ENCODE results near the gene SLC35A2.

SLC35A2 gene

DNA sequence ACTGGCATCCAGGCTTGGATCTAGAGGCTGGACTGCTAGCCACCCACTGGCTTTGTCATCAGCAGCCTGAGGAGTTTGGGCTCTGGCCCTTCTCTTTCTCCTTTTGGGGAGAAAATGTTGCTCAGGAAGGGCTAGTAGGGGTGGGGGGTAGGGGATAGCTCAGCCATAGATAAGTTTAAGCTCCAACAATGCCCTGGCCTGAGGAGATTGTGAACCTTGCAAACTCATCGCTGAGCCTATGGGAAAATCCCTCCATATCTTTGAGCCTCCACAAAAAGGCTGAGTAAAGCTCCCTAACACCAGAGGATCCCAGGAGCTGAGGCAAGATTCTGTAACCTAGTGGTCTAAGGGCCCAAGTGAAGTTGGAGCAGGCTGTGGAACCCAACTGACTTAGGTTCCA is 37.1 kb upstream of the SLC35A2 start:
- H3K4me3 ChIP-seq (ENCODE audit: insufficient read length, low read depth): no peak overlapping the region
- no peak for TF ChIP-seq YY1 (IDR thresholded peaks at IDR 0.05; ENCODE audit: insufficient read depth, insufficient read length)
- TF ChIP-seq ZNF274 (IDR thresholded peaks at IDR 0.05; ENCODE audit: low read depth, low read length): no peak
- no peak for TF ChIP-seq SUZ12 (IDR thresholded peaks at IDR 0.05; ENCODE audit: extremely low read depth, insufficient read depth, insufficient read length)
- H3K27me3 ChIP-seq (ENCODE audit: insufficient read depth, insufficient read length): no peaks in the 10 kb centered on the region
- no peaks in the 10 kb centered on the region for H3K9me3 ChIP-seq (ENCODE audit: insufficient read depth, low read length)
- peaks cover 3% of the 10 kb centered on the region for H3K4me1 ChIP-seq (ENCODE audit: insufficient read depth, insufficient read length)
- peaks cover 57% of the 10 kb centered on the region for H3K36me3 ChIP-seq (ENCODE audit: insufficient read depth, insufficient read length, low read length)
- H3K9ac ChIP-seq (ENCODE audit: insufficient read length, low read depth): no peak overlapping the region
- no peak for DNase-seq (ENCODE audit: low read depth, low spot score)

DNA sequence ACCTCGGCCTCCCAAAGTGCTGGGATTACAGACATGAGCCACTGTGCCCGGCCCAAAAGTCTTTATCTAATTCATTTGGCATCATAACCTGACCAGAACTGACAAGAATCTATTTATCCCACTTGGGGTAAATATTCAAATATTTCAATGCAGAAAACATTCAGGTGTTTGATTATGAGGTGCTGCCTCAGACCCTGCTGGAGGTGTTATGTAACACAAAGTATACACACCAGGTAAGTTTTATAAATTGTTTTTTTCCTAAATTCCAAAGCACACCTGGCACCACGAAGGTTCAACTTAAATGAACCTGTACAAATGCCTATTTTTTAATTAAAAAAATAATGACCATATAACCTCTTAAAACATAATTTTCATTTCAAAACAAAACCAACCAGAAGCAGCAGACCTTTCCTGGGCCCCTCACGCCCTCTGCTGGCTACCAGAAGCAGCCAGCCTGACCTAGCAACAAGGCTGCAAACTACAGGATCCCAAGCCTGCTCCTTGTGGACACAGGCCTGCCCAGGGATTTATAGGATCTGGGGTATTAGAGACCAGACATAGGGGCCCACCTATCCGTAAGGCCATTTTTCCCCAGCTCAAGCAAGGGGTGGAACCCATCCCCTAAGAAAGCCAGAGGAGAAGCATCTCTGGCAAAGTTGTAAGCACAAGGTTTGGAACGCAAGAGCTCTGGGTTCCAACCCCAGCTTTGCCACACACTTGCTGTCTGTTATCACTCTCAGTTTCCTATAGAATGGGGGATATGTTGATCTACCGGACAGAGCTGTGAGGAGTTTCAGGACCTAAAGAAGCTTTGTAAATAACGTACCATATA is 34.3 kb upstream of the SLC35A2 start:
- H3K36me3 ChIP-seq (ENCODE audit: insufficient read depth, insufficient read length, low read length): peaks cover 61% of the 10 kb centered on the region
- no peaks in the 10 kb centered on the region for H3K27me3 ChIP-seq (ENCODE audit: insufficient read depth, insufficient read length)
- H3K4me1 ChIP-seq (ENCODE audit: insufficient read depth, insufficient read length): peaks cover 9% of the 10 kb centered on the region
- H3K9me3 ChIP-seq (ENCODE audit: insufficient read depth, low read length): no peaks in the 10 kb centered on the region
- no peak overlapping the region for H3K4me3 ChIP-seq (ENCODE audit: insufficient read length, low read depth)
- no peak overlapping the region for H3K9ac ChIP-seq (ENCODE audit: insufficient read length, low read depth)
- TF ChIP-seq ZNF274 (IDR thresholded peaks at IDR 0.05; ENCODE audit: low read depth, low read length) (no peak), SUZ12 (IDR thresholded peaks at IDR 0.05; ENCODE audit: extremely low read depth, insufficient read depth, insufficient read length) (no peak), YY1 (IDR thresholded peaks at IDR 0.05; ENCODE audit: insufficient read depth, insufficient read length) (no peak)
- no peak for DNase-seq (ENCODE audit: low read depth, low spot score)

DNA sequence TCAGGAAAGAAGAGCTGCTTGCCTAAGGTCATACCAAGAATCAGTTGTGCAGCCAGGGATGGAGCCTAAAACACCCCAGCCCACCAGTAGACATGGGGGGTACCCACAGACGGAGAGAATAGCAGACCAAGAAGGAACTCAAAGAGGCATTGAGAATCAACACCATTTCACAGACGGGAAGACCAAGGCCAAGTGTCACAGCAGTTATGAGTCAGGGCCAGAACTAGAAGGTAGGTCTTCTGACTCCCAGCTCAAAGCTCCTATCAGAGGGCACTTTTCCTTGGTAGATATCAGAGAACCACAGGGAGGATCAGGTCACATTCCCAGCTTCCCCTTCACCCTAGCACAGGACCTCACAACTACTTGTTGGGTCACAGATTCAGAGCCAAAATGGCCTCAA is 31.4 kb upstream of the SLC35A2 start:
- peaks cover 71% of the 10 kb centered on the region for H3K36me3 ChIP-seq (ENCODE audit: insufficient read depth, insufficient read length, low read length)

DNA sequence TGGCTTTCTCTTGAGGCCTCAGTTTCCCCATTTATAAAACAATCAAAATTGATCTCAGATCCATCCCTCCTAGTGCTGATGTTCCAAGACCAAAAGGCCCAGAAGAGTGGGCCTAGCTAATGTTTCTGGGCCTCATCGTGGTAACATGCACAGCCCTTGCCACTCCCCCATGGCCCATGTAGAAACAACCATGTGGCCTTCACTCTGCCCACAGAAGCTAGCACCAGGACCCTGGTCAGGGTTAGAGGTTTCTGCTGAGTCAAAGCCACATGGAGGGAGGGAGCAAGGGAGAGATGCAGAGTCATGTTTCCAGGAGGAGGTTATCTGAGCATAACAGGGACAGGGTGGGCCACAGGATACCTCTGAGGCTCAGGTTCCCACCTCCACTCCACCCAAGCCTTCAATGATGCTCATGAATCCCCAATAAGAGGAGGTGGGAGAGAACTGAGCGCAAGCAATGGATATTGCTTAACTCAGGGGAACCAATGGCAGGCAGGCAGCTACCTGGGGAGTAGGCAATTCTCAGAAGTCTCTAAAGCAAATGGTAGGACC is 29.0 kb upstream of the SLC35A2 start:
- H3K27me3 ChIP-seq (ENCODE audit: insufficient read depth, insufficient read length): no peaks in the 10 kb centered on the region

More for the DNA sequence above, 31.4 kb upstream of the SLC35A2 start:
- no peaks in the 10 kb centered on the region for H3K27me3 ChIP-seq (ENCODE audit: insufficient read depth, insufficient read length)
- no peak overlapping the region for H3K9ac ChIP-seq (ENCODE audit: insufficient read length, low read depth)
- no peak for TF ChIP-seq ZNF274 (IDR thresholded peaks at IDR 0.05; ENCODE audit: low read depth, low read length)
- TF ChIP-seq YY1 (IDR thresholded peaks at IDR 0.05; ENCODE audit: insufficient read depth, insufficient read length): no peak
- DNase-seq (ENCODE audit: low read depth, low spot score): no peak
- H3K4me1 ChIP-seq (ENCODE audit: insufficient read depth, insufficient read length): peaks cover 8% of the 10 kb centered on the region
- H3K9me3 ChIP-seq (ENCODE audit: insufficient read depth, low read length): no peaks in the 10 kb centered on the region
- no peak overlapping the region for H3K4me3 ChIP-seq (ENCODE audit: insufficient read length, low read depth)

DNA sequence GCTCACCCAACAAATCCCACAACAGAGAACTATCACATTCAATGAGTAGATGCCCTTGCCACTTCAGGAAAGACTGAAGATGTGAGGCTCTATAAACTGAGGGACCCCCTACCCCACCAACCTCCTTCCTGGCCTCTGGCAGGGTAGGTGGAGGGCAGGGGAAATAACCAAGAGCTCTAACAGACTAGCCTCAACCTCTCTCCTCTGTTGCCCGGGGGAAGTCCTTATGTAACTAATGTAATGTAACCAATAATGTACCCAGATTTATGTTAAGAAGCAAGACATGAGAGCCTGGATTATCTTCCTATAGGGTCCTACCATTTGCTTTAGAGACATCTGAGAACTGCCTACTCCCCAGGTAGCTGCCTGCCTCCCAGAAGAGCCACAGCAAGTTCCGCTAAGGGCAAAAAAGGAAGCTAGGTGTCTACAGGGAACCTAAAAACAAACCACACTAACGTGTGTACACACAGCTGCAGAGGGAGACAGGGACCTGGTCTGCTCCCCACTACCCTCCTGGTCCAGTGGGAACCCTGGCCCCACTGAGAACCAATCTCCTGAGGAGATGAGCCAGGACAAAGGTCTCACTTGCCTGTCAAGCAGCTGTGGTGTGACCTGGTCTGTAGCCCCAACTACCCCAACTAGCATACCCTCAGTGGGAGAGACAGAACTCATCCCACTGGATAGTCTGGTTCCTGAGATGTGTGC is 28.2 kb upstream of the SLC35A2 start:
- no peaks in the 10 kb centered on the region for H3K9me3 ChIP-seq (ENCODE audit: insufficient read depth, low read length)
- peaks cover 13% of the 10 kb centered on the region for H3K4me1 ChIP-seq (ENCODE audit: insufficient read depth, insufficient read length)
- H3K4me3 ChIP-seq (ENCODE audit: insufficient read length, low read depth): no peak overlapping the region
- TF ChIP-seq YY1 (IDR thresholded peaks at IDR 0.05; ENCODE audit: insufficient read depth, insufficient read length) (no peak), ZNF274 (IDR thresholded peaks at IDR 0.05; ENCODE audit: low read depth, low read length) (no peak), SUZ12 (IDR thresholded peaks at IDR 0.05; ENCODE audit: extremely low read depth, insufficient read depth, insufficient read length) (no peak)
- no peak overlapping the region for H3K9ac ChIP-seq (ENCODE audit: insufficient read length, low read depth)
- no peak for DNase-seq (ENCODE audit: low read depth, low spot score)
- peaks cover 71% of the 10 kb centered on the region for H3K36me3 ChIP-seq (ENCODE audit: insufficient read depth, insufficient read length, low read length)
- no peaks in the 10 kb centered on the region for H3K27me3 ChIP-seq (ENCODE audit: insufficient read depth, insufficient read length)

More for the DNA sequence above, 29.0 kb upstream of the SLC35A2 start:
- no peak for TF ChIP-seq SUZ12 (IDR thresholded peaks at IDR 0.05; ENCODE audit: extremely low read depth, insufficient read depth, insufficient read length)
- no peak for TF ChIP-seq ZNF274 (IDR thresholded peaks at IDR 0.05; ENCODE audit: low read depth, low read length)
- TF ChIP-seq YY1 (IDR thresholded peaks at IDR 0.05; ENCODE audit: insufficient read depth, insufficient read length): no peak
- no peak for DNase-seq (ENCODE audit: low read depth, low spot score)
- peaks cover 66% of the 10 kb centered on the region for H3K36me3 ChIP-seq (ENCODE audit: insufficient read depth, insufficient read length, low read length)
- no peak overlapping the region for H3K4me3 ChIP-seq (ENCODE audit: insufficient read length, low read depth)
- no peaks in the 10 kb centered on the region for H3K9me3 ChIP-seq (ENCODE audit: insufficient read depth, low read length)
- no peak overlapping the region for H3K9ac ChIP-seq (ENCODE audit: insufficient read length, low read depth)
- peaks cover 13% of the 10 kb centered on the region for H3K4me1 ChIP-seq (ENCODE audit: insufficient read depth, insufficient read length)

DNA sequence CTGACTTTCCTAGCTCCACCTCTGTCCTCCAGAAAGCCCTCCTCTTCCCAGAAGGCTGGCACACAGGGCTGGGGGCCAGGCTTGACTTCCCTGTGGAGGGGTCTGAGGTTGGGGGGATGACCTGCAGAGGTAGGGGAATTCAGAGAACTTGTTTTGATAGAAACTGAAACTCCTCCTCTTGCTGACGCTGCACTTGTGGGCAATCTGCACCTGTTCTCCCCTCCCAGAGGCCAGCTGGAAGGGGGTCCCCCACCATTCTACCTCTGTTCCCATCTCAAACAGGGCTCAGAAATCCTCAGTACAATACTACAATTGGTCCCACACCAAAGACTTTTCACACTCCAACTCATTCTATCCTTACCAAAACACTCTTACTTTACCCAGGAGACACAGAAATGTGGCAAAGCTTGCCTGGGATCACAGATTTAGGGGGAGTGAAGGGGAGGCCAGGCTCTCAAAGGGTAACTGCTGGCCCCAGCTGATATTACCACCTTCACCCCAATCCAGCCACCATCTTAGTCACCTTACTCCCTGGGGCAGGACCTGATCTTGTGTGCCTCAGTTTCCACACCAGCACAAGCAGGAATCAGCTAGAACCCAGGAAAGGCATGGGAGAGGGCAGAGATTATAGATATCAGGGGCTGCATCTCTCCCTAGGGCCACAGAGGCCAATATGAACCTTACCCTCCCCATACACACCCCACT is 27.4 kb upstream of the SLC35A2 start:
- Histone ChIP-seq H3K4me1 (ENCODE audit: insufficient read depth, insufficient read length) (peaks cover 13% of the 10 kb centered on the region), H3K27me3 (ENCODE audit: insufficient read depth, insufficient read length) (no peaks in the 10 kb centered on the region), H3K36me3 (ENCODE audit: insufficient read depth, insufficient read length, low read length) (peaks cover 71% of the 10 kb centered on the region), H3K4me3 (ENCODE audit: insufficient read length, low read depth) (no peak overlapping the region), H3K9ac (ENCODE audit: insufficient read length, low read depth) (no peak overlapping the region), H3K9me3 (ENCODE audit: insufficient read depth, low read length) (no peaks in the 10 kb centered on the region)
- TF ChIP-seq ZNF274 (IDR thresholded peaks at IDR 0.05; ENCODE audit: low read depth, low read length) (no peak), SUZ12 (IDR thresholded peaks at IDR 0.05; ENCODE audit: extremely low read depth, insufficient read depth, insufficient read length) (no peak), YY1 (IDR thresholded peaks at IDR 0.05; ENCODE audit: insufficient read depth, insufficient read length) (no peak)
- no peak for DNase-seq (ENCODE audit: low read depth, low spot score)

Data from NT2/D1 (cell line).